Fibroblast of skin of right biceps (primary cell): ENCODE data around the gene KICS2.
"Not testable (repeated sequence)": the region's sequence is repeated elsewhere in the genome, so short reads cannot be mapped to it uniquely, and the experiment has no call there.

ENCODE experiments used
- DNase-seq: peaks from one replicate; pipeline ENCODE4 v3.0.0-alpha.2; 2013

The KICS2 gene

DNA sequence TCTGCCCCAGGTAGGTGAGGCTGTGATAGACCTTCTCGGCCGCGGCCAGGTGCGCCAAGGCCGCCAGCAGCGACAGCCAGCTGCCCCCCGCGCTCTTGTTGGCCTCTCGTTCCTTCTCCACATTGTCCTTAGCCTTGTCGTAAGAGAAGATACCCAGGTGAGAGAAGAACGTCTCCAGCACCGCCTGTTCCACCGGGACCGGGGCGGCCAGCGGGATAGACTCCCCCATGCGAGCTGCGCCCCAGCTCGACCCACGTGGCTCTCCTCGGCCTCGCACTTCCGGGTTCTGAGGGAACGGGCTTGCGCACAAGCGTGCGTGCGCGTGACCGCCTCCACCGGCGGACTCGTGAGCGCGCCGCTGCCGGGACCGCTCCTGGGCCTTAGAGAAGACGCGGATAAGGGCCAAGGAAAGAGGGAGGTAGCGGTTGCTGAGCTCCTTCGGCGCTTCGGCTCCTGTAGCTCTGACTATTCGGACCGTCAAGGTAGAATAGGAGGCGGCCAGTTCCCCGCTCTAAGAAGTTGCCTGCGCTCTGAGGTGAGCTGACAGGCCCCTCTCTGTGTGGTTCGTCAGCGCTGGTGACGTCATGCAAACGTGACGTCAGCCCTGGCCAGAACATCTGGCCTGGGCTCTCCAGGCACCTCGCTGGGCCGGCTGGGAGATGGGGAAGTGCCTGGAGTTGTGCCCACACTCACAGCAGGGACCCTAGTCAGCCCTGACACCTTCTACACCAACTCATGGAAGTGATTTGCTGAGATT, at the start of gene KICS2:
Gene KICS2, minus strand, starts transcription at position 288 of the 757 bp plus-strand sequence. Its CDS starts 59 bp downstream, at position 229.
- DNase-seq, result peak; percentile 93

DNA sequence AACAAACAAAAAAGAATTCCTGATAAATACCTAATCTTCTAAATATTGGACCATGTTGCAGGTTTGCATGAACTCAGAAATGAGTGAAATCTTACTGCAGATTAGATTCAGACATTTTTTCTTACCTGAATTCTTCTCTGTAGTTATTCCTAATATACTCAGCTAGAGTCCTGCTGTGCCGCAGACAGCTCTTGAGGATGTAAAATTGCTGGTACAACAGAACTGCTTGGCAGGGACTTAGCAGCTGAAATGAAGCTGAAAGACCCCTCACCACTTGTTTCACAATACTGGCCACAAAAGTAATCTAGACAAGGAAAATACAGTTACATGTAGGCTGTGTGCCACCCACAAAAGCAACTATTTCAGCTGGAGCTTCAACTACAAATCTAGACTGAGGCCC, 48.3 kb upstream of the KICS2 start:
- DNase-seq, result no peak

DNA sequence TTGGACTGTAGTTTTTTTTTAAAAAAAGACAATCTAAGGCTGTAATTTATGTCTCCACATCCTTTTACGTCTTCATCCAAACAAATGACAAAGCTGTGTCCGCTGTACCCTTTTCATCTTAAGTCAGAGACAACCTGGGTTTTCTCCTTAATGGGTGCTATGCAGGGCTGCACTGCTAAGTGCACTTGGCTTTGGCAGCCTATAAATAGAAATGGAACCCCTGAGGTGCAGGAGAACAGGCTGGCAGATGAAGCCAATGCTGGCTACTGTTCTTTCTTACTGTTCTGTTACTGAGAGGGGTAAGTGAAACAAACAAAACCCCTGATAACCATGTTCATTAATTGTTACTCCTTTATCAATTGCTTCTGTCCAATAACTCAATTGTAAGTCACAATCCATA, 47.1 kb upstream of the KICS2 start:
- no peak for DNase-seq

DNA sequence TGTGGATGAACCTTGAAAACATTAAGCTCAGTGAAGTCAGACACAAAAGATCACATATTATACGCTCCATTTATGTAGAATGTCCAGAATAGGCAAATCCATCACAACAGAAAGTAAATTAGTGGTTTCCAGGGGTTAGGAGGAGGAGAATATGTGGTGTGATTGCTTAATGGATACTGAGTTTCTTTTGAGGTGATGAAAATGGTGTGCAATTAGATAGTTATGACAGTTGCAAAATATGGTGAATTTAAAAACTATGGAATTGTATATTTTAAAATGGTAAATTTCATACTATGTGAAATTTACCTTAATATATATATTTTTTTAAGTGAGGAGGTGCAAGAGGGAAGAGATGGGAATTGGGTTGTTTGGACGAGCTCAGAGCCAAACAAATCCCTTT, 46.3 kb upstream of the KICS2 start:
- no peak for DNase-seq

DNA sequence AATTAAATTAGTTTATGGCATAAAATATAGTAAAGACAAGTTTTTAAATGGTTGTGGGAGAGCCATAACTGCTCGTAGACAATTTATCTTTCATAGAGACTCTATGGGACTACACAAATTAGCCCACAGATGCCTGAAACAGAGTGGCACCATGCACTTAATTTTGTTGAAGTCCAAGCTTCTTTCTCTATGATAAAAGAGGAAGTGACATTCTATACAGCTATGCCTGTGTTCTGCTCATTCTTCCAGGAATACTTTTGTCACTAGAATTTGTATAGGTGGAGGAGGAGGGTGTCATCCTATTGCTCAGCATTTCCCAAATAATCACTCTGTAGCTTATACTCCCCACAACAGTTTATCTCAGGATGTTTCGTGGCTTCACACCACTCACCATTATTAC, 43.7 kb upstream of the KICS2 start:
- DNase-seq, result no peak

DNA sequence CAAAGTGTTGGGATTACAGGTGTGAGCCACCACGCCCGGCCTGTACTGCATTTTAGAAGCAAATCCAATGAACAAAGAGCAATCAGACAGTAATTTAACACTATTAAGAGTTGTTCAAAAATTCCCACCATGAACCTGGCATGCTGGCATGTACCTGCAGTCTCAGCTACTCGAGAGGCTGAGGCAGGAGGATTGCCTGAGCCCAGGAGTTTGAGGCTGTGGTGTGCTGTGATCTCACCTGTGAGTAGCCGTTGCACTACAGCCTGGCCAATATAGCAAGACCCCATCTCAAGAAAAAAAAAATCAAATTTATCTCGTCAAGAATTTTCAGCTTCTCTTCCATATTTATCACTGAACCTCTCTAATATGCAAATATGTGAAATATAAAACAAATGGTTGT, 39.7 kb upstream of the KICS2 start:
- DNase-seq, result no peak

DNA sequence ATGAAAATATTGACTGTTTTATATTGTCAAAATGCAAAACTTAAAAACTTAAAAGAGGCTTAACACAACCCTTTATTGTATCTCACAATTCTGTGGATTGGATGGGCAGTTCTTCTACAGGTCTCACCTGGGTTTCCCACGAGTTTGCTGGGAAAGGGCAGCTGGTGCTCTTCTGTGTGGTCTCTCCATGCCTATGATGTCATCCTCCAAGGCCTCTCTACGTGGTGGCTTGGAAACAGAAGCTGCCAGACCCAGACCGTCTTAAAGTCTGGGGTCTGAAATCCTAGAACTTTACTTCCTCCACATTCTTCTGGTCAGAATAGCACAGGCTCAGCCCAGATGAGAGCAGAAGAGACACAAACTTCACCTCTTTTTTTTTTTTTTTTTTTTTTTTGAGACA, 36.5 kb upstream of the KICS2 start:
- DNase-seq, result peak; percentile 8

DNA sequence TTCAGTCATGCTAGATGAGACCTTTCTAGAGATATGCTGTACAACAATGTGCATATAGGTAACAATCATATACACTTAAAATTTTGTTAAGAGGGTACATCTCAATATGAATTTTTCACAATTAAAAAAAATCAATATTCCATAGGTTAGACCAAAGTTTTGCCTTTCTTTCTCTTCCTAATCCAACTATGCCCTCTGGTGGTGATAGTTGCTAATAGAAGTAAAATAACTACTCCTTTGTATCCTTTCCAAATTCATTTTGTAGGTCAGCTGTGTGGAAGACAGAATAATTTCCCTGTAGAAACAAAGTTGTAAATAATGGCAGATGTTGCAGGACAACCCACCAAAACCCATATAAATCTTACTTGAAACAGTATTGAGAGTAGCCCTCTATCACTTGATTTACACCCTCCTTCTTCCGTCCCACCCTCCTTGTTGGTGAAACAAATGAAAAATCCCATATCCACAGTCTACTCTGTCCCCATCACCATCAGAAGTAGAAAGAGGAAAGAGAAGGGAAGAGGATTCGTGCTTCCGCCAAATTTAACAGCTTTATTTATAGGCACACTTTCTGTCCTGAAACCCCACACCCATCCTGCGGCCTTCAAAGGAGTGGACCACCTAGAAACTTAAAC, 34.2 kb upstream of the KICS2 start:
- peak; percentile 63 for DNase-seq

DNA sequence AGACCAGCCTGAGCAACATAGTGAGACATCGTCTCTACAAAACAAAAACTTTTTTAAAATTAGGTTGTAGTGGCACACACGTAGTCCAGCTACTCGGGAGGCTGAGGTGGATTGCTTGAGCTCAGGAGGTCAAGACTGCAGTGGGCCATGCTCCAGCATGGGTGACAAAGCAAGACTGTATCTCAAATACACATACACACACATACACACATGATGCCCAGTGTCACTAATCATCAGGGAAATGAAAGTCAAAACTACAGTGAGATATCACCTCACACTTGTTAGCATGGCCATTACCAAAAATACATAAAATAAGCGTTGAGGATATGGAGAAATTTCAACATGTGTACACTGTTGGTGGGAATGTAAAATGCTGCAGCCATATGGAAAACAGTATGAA, 33.2 kb upstream of the KICS2 start:
- no peak for DNase-seq

DNA sequence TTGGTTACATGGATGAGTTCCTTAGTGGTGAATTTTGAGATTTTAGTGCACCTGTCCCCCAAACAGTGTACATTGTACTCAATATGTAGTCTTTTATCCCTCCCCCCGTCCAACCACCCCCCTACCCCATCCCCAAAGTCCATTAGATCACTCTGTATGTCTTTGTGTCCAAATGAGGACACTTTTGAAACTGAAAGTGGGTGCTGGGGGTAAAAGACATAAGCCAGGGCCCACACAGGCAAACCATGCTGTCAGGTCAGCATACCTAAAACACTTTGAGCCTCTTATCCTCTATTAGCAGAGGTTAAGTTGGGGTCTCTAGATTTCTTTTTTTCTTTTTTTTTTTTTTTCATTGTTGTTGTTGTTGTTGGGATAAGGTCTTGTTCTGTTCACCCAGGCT, 31.3 kb upstream of the KICS2 start:
- DNase-seq, result no peak

DNA sequence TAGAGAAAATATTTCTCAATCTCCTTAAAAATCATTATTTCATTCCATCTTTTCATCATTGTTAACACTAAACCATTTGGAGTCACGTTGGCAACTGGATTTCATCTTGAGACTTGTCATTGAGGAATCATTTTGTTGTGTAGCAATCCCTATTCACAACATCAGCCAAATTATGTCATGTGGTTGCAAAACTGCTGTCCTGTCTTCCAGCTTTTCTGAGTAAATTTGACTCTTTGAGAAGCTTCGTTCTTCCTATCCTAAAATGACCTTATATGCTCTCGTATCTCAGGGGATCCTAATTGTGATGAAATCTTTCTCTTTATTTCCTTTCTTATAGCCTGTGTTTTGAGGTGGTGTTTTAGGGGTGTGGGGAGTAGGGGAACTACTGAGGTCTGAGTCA, 30.6 kb upstream of the KICS2 start:
- DNase-seq, result peak; percentile 55

DNA sequence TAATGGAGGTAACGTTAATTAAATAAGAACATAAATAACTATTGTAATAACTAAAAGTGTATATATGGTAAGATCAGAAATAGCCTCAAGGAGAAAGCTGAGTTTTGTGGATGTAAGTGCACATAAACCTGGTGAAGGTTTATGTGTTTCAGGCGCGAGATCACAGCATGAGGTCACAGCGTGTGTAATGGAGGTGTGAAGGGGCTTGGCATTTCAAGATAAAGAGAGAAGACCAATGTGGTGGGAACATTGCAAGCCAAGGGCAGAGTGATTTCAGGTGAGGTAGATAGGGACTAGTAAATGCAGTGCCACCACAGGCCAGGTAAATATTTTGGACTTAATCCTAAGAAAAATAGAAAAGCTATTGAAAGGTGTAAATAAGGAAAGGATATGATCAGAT, 21.7 kb upstream of the KICS2 start:
- DNase-seq, result no peak

DNA sequence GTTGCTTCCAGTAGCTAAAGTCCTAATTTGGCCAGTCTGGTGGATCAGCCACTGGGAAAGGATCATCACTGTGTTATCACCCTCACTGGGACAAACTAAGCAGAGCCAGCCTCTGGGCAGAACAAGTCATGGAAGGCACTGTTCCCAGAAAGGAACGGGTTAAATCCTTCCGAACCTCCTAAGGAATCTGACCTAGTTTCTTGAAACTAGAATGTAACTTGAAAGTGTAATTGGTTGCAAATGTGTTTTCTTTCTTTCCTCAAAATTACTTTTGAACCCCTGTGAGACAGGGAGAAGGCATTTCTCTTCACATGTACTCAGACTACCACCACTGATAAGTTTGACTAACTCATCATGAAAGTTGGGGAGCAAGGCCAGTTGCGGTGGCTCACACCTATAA, 18.7 kb upstream of the KICS2 start:
- peak; percentile 23 for DNase-seq

DNA sequence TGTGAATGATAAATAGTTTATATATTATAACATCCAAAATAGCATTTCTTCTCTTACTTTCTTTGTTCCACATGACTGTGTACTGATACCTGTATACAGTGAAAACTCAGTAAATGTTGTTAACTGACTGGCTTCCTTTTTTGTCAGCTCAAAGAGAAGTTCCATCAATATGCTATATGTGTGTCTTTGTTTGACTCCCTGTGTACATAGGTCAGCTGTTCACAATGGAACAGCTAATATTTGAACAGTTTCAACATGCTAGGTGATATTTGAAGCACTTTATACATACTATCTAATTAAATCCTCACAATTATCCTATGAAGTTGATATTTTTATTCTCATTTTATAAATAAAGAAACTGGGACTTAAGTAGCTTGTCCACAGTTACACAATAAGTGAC, 15.3 kb upstream of the KICS2 start:
- DNase-seq, result no peak

DNA sequence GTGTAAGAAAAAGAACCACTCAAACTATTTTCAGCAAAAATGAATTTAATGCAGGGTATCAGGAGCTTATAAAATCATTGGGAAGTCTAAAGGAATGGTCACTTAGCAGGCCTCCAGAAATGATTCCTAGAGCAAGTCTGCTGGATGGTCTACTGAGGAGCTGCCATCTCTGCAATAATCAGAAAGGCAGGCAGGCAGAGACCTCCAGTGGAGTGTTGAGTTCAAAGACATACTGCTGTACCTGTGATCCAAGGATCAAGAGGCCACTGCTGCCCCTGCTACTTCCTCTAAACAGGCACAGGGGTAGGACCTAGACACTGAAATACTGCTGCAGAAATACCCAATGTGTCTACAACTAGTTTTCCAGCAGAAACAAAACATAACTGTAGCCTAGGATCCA, 14.5 kb upstream of the KICS2 start:
- peak; percentile 15 for DNase-seq

DNA sequence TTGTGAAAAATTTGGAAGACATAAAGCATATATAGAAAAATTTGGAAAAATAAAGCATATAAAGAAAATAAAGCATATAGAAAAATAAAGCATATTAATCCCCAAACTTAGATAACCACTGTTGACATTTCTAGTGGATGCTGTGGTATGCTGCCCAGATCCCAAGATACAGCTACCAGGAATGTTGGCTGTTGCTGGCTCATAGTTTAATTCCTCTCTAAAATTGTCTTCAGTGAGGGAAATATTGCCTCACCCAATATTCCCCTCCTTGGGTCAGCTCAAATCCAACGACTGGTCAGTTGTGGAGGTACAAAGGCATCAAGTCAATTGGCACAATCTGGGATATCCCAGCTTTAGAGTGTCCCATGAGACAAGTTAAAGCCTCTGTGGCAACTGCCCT, 10.1 kb upstream of the KICS2 start:
- DNase-seq, result no peak

DNA sequence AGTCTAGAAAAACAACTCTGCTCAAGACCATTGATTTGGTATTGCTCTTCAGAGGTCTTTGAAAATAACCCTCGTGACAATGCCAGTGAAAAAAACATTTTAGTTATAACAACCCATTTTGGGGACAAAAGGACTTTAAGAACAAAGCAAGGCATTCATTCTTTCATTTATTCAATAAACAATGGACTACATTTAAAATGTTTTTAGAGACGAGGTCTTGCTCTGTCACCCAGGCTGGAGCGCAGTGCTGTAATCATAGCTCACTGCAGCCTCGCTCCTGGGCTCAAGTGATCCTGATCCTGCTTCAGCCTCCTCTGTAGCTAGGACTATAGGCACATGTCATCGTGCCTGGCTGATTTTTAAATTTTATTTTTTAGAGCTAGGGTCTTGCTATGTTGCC, 7.7 kb upstream of the KICS2 start:
- no peak for DNase-seq

DNA sequence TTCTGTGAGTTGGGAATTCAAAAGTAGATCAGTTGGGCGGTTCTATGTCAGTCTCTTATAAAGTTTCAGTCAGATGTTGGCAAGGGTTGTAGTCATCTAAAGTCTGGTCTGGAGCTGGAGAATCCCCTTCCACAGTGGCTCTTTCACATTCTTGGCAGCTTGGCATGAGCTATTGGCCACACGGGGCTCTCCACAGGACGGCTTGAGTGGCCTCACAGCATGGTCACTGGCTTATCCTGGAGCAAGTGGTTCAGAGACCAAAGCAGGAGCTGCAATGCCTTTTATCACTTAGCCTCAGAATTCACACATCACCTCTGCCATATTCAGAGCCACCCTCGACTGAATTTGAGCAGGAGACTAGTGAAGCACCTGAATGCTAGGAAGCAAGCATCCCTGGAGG, 7.1 kb upstream of the KICS2 start:
- DNase-seq, result no peak

DNA sequence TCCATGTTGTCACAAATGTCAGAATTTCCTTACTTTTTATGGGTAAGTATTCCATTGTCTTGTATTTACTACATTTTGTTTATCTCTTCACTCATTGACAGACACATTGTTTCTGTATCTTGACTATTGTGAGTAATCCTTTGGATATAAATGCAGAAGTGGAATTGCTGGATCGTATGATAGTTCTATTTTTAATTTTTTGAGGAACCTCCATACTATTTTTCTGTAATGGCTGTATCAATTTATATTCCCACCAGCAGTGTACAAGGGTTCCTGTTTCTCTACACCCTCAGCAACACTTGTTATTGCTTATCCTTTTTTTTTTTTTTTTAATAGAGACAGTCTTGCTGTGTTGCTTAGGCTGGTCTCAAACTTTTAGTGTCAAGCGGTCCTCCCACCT, 3.5 kb upstream of the KICS2 start:
- no peak for DNase-seq

DNA sequence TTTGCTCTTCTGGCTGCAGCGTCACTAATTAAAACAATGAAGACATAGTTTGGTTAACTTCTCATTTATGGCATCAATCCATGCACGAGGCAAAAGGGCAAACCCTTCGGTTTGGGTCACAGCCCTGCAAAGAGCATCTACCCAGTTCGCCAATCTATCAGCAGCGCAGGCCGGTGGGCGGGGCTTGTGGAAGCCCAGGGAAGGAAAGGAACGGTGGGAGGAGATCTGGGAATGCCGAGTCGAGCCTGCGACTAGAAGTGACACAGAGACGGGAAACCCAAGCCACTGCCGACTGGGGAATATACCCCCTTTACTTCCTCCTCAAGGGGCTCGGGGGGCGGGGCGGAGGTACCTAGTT, 466 bp downstream of the KICS2 start:
- peak; percentile 85 for DNase-seq

DNA sequence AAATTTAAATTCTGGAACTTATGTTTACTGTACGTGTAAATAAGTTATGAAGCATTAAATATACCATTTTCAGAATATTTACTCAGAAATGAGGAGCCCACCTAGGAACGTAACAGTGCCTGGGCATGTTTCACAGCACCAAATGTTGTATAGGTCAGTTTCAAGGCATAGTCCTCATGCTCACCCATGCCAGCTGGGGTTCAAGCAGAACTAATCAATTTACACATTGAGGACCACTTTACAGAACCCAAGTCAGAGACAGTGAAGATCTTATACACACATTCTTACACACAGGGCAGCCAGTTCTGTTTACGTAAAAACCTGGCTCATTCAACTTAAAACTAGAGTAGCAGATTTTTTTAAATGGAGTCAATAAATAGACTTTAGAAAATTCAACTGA, 2.0 kb downstream of the KICS2 start:
- DNase-seq, result no peak

DNA sequence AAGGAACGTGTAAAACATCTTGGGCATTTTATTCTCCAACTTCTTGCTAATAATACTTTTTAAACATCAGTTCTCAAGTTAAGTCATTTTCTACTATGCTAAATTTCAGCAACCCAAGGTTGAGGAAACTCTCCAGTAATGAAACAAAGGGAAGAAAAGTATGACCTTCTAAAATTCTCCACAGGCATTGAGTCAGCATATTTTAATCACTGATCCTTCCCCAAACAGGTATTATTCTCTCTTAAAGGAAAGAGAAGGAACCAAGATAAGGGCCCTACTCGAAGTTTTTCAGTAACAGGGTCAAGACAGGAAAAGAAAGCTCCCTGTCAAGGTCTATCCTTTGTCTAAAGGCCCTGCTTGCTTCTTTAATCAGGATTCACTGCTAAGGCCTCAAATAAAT, 3.0 kb downstream of the KICS2 start:
- DNase-seq, result no peak

DNA sequence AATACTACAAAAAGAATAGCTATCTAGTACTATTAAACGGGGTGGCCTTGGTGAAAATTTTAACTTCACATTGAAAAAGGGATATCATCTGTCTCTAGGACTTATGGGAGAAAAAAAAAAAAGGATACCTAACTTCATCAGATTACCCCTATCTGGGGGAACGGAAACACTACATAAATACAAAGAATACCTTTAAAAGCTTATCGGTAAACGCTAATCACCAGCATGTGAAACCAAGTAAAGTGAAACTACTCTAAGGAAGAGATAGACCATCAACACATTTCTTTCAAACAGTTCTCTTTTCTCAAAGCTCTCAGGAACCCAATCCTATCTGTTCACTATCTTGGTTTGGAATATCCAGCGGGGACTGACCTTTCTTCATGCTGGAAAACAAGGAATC, 3.5 kb downstream of the KICS2 start:
- DNase-seq, result no peak

DNA sequence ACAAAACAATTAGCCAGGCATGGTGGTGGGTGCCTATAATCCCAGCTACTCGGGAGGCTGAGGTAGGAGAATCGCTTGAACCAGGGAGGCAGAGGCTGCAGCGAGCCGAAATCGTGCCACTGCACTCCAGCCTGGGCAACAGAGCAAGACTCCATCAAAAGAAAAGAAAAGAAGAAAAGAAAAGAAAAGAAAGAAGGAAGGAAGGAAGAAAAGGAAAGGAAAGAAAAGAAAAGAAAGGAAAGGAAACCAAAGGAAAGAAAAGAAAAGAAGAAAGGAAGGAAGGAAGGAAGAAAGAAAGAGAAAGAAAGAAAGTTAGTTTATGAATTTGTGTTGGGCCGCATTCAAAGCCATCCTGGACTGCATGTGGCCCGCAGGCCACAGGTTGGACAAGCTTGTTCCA, 4.5 kb downstream of the KICS2 start:
- not testable (repeated sequence) for DNase-seq

DNA sequence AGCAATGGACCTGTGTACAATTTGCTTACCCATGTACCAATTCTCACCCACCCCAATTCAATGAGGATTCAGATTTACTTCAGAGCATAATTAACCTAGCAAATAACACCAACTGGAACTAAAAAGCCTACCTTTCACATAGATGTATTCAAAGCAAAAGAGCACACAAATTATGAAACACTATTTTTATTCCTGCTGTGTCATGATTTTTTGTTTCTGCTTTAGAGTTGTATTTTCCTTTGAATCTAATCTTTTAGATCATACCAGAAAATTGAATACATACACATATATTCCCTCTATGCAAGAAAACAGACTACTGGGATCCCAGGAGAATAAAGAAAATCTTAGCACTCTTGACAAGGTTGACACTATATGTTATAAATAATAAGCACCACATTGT, 5.9 kb downstream of the KICS2 start:
- DNase-seq, result no peak
